Stimulated activated CD4-positive, alpha-beta T cell treated with anti-CD3 and anti-CD28 coated beads, Interleukin-15, amount 100 ng/mL, for 48 hours (primary cell): ENCODE results near the gene TBC1D2B.
"Not testable (repeated sequence)": the region's sequence is repeated elsewhere in the genome, so short reads cannot be mapped to it uniquely, and the experiment has no call there.

Experiments used
- DNase-seq, 2 donors: peaks; one replicate each; pipeline ENCODE4 v3.0.0-alpha.2; 2020; ENCODE audit warnings: low read depth in 2 of 2

The TBC1D2B gene

DNA sequence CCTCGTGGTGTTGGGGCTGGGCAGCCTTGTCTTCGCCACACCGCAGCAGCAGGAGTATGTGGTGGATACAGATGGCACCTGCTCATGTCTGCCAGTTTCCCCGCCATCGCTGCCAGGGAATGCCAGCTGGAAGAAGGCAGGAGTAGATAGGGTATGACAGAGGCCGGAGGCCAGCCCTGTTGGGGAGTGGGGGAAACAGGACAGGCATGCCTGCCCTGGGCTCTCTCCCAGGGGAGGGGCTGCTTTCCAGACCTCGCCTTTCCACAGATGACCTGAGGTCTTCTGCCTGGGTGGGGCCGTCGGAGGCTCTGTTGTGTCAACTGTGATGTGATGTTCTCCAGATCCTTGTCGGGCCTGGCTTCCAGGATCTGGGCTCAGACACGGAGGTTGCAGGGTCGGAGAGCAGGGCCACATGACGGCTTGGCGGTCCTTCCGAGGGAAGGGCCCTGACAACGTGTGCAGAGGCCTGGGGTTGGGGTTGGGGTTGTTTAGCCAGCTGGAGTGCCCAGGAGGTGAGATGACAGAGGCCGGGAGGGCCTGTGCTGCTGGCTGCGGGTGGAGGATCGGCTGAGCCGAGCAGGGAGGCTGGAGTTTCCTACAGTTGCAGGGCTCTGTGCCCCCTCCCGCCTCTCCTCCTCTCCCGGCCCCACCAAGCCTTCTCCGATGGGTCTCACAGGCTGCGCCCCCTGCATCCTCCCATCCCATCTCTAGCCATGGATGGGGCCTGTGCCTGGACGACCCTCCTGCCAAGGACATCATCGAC is 102.0 kb downstream of the TBC1D2B start:
- no peak for DNase-seq

DNA sequence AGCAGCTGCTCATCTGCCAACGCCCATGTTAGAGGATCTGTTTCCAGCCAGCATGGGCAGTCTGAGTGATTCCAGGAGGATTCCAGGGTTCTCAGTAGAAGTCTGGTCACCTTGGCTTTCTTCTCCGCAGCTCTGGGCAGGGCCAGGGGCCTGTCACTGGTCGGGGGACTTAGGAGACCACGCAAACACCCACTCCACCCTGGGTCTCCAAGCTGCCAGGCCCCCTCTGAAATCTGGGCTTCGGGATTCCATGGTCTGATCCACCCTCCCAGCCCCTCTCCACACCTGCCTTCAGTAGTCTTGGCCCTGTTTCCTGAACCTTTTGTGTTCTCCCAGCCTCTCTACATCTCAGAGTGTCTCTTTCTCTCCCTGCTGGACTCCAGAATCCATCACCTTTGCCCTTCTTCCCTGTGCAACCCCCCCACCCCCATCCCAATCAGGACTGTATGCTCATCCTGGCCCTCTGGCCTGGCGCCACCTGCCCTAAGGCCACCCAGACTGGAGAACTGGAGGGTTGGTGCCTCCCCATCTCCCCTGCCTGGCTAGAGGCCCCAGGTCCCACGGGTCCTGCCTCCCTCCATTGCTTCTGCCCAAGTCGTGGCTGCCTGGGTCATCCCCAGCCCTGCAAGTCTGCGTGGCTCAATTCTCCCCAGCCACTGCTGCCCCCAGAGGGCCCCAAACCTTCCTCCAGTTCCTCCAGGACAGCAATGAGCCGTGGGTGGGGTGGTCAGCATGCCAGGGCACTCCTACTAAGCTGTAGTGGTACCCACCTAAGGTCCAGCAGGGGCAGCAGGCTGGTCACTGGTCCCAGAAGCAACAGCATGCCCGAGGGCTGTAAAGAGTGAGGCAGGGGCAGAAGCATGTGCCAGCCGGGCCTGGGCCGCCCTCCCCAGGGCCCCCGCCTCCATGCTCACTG is 102.8 kb downstream of the TBC1D2B start:
- DNase-seq, result no peak

GRCh38 chr15:77974098-77974414 is 103.5 kb downstream of the TBC1D2B start:
- DNase-seq, result no peak

DNA sequence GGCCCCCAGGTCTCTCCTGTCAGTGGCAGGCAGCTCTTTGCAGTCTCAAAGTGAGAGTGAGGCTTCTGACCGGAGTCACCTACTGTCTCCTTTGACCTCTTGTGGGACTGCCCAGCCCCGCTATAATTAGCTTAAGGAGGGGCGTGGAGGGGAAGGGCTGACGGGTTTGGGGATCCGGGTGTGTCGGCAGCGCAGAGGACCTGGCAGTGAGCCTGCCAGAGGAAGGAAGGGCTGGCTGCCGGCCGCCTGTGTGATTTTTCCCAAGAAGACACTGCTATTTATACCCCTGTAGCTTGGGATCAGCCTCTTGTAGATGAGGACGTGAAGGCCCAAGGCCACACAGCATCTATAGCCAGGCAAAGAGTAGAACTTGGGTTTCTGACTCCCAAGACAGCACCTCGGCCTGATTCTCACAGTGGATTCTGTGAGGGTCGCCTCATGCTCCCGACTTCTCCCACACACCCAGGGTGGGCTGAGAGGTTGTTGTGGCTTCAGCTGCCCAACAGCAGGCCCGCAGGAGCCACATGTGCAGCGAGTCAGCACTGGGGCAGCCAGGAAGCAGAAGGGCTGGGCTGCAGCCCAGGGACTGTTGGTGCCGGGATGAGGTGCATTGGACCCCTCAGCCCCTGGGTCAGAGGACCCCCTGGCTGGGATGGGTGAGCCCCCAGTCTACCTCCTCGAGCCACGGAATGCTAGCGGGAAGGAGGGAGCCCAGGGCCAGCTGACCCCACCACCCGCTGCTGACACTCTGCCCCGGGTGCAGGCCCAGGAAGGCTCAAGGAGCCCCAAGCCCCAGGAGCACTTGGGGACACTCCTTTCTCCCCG is 104.0 kb downstream of the TBC1D2B start:
- DNase-seq, result not testable (repeated sequence)

DNA sequence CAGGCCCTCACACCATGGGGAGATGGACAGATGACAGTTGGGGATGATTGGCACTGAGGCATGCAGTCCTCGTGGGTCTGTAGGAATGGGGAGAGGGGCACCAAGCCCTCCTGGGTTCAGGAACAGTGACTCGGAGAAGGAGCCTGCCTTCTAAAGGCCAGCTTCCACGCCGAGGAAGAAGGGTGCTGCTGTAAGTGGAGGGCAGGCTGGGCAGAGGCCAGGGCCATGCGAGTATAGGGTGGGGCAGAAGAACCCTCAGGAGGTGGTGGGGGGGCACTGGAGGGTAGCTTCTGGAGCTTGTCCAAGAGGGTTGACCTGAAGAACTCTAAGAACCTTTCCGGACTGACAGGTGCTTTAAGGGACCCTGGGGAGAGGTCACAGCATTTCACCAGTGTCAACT is 104.8 kb downstream of the TBC1D2B start:
- not testable (repeated sequence) for DNase-seq

GRCh38 chr15:77971875-77972274 is 105.6 kb downstream of the TBC1D2B start:
- not testable (repeated sequence) for DNase-seq

DNA sequence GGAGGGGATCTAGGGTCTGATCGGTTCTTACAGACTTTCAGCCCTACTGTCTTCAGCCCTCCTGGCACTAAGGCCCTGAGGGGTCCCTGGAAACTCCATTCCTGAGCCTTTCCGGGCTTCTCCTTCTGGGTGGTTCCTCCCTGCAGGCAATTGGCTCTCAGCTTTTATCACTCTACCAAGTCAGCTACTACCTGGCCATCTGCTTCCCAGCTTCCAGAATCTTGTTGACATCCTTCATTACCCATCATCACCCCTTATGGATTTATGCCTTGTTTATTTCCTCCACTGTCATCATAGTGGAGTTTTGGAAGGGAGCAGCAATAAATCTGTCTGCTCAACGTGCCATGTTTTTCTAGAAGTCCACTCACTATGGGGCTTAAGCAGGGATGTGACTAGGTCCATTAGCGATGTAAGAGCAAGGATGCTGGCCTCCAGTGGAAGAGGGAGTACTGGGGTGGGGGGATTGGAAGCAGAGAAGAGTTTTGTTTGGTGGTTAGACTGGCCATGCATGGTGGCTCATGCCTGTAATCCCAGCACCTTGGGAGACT is 106.6 kb downstream of the TBC1D2B start:
- DNase-seq, result not testable (repeated sequence)

GRCh38 chr15:77969055-77969454 is 108.5 kb downstream of the TBC1D2B start:
- no peak for DNase-seq

DNA sequence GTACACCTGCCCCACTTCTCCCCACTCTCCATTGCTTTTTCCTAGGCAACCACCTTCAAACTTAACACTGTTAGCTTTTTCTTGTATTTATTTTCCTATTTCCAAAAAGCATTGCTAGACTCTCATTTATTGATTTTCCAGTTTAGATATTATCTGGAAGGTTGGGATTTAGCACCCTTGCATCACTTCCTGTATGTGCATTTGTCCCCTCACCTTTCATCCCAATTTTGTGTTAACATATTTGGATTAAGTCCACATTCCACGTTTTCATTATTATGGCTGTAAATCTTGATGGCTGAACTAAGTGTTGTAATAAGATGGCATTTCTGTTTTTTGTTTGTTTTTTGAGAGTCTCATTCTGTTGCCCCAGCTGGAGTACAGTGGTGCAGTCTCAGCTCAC is 109.7 kb downstream of the TBC1D2B start:
- DNase-seq, result no peak

DNA sequence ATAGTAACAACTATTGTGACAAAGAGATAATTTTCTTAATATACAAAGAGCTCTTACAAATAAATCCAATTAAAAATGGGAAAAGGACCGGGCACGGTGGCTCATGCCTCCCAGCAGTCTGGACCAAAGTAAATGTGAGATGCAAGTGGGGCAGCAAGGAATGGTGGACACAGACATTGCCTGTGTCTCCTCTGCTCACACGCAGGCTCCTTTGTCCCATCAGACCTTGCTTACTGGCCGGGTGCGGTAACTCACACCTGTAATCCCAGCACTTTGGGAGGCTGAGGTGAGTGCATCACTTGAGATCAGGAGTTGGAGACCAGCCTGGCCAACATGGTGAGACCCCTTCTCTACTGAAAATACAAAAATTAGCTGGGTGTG is 110.3 kb downstream of the TBC1D2B start:
- not testable (repeated sequence) for DNase-seq

DNA sequence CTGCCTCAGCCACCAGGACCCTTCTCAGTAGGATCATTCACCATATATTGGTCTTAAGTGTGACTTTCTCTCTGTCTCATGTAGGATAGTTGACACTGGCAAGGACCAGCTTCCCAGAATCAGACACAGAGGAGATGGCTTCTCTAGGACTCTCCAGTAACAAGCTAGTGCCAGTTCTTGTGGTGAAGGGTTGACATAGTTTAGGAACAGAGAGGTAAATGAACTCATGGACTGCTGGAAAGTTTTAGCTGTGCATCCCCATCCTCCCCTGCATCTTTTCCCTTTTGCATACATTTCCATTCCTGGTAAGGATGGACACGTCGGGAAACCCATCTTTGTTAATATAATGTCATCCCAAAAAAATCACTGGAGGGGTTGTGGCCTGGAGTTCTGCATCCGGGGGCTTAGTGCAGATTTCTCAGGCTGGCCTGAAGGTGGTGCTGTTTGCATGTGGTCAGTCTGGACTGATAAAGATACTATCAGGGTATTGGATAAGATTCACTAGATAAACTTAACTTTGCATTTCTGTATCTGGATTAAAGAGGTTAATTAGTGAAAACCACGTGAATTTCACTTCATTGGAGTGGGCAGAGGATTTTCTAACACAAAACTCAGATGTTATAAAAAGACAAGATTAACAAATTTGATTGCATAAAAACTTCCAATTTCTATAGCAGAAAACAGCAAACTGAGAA is 110.8 kb downstream of the TBC1D2B start:
- DNase-seq, result peak in 1 of 2 donors; percentile 31

GRCh38 chr15:77964193-77964592 is 113.3 kb downstream of the TBC1D2B start:
- DNase-seq, result no peak

- DNase-seq, result peak; percentile 61 to 68
Measured at GRCh38 chr15:77959432-77959879, 118.1 kb downstream of the TBC1D2B start.

DNA sequence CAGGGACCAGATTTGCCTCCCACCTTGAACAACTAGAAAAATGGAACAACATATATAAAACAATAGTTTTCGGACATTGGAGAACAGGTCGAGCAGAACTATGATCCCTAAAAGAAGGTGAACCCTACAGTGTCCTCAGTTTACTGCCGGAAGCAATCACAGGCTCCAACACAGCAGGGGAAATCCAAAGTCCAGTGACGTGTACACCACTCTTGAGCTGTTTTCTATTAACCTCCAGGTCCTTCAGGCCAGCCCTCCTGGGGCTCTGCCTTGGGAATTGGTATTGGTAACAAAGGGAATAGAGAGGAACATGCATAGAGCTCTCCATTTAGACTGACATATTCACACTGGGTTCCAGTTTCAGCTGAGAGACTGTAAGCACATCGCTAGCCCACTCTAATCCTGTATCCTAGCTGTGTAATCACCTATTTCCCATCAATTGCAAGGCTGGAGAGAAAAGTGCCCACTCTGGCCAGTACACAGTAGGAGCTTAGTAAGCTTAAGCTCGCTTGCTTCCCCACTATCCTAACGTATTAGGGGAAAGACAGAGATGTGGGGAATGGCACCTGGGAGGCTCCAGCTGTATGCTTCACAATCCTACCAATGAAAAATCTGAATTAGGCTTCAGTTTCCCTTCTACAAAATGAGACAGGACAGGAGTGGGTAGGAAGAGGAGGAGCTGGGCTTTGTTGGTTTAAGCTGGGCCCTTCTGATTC is 118.6 kb downstream of the TBC1D2B start:
- DNase-seq, result not testable (repeated sequence)

DNA sequence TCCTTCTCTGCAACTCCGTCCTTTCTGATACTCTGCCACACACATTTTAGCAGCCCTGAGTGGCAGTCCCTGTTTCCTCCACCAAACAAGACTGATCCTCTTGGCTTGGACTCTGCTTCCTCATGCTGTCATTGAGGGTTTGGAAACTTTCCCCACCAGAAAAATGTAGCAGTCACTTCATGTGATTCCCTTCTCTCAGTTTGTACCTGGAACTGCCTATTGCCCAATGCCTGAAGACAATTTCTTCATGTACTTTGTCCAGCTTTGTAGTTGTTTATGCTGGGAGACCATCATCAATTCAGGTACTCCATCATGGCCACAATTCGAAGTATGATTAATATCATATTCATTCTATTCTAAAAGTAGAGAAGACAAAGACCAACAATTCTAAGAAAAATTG is 119.5 kb downstream of the TBC1D2B start:
- DNase-seq, result not testable (repeated sequence)

DNA sequence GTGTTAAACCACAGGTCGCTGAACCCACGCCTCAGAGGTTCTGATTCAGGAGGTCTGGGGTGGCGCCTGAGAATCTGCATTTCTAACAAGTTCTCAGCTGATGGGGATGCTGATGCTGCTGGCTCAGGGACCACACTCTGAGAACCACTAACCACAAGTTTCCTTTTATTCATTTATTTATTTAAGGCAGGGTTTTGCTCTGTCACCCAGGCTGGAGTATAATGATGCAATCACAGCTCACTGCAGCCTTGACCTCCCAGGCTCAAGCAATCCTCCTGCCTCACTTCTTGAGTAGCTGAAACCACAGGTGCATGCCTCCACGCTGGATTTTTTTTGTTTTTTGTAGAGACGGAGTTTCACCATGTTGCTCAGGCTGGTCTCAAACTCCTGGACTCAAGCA is 123.6 kb downstream of the TBC1D2B start:
- peak; percentile 18 to 36 for DNase-seq

DNA sequence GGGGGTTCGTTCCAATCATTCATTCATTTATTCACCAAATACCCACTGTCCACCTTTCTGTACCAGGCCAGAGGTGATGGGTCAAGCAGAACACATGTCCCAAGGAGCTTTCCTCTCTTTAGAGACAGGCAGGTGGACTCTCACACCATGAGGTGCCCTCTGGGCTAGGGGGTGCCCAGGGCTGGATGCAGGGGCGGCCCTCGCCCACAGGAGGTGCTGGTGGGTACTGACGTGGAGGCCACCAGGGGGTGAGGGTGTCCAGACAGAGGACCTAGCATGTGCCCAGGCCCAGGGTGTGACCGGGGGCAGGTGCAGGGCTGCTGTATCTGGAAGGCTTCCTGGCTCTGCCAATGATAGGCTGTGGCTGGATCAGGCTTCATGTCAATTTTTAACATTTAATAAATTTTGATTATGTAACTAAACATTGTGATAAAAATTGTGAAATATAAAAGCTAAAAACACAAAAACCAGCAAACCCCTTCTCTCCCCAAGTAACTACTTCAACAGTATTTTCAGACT is 124.5 kb downstream of the TBC1D2B start:
- not testable (repeated sequence) for DNase-seq

DNA sequence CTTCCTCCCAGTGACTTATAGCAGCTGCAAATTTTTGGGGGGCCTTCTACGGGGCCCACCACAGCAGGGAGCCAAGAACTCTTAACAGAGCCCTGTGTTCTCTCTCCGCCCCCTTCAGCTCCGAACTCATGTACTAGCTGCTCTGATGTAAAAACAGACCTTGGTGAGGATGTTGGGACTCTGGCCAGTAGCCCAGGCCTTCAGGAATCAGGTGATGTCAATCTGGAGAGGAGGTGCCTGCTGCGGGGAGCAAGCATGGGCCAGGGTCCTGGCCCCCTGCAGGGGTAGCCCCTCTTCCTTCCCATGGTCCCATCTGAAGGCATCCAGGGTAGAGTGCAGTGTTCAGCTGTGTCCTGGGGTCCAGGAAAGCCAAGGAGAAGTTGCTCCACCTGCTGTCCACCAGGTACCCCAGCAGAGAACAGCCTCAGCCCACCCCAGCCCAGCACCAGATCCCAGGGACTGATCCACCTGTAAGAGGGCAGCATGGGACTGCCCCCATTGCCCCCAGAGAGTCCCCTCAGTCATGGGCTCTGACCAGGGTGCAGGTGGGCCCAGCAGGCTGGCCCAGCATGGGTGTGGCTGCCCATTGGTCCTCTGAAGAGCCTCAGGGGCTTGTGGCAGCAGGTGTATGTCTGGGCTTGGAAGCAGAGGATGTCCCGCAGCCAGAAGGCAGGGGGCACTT is 126.3 kb downstream of the TBC1D2B start:
- not testable (repeated sequence) for DNase-seq

DNA sequence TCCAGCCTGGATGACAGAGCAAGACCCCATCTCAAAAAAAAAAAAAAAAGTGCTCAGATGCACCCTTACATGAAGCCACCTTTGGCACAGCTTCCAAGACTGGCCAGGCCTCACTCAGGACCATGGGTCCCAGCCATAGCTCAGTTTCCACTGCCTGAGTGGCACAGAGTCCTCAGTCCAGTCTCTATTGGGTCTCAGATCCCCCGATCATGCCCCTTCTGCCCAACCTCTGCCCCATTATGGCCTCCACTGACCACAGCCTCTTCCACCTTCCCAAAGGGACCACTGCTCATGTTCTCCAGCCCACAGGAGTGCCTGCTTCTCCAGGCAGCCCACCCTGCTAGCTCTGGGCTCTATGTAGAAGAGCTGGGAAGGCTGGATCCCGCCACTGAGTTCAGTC is 127.0 kb downstream of the TBC1D2B start:
- DNase-seq, result not testable (repeated sequence)

GRCh38 chr15:77945566-77945965 is 131.9 kb downstream of the TBC1D2B start:
- no peak for DNase-seq
